GM12872 (cell line): Measurements from ENCODE around the gene HACL1.

Experiments used
- CTCF ChIP-seq: IDR thresholded peaks from 3 replicates; pipeline ENCODE4 v1.5.1; 2011; ENCODE audit warnings: low read depth, mild to moderate bottlenecking, low read length, moderate library complexity; ENCODE audit not compliant: insufficient read depth

The HACL1 gene

GRCh38 chr3:15539066-15539465, 62.3 kb downstream of the HACL1 start:
- TF ChIP-seq CTCF = no peak

GRCh38 chr3:15538345-15538744, 63.0 kb downstream of the HACL1 start:
- no peak for TF ChIP-seq CTCF

- TF ChIP-seq CTCF = no peak
Observed at GRCh38 chr3:15536856-15537255, 64.5 kb downstream of the HACL1 start.

- TF ChIP-seq CTCF = no peak
Observed at GRCh38 chr3:15535732-15536131, 65.6 kb downstream of the HACL1 start.

- TF ChIP-seq CTCF = no peak
Observed at GRCh38 chr3:15531346-15531745, 70.0 kb downstream of the HACL1 start.

GRCh38 chr3:15528854-15529537, 72.4 kb downstream of the HACL1 start:
- TF ChIP-seq CTCF = no peak

GRCh38 chr3:15527031-15527459, 74.3 kb downstream of the HACL1 start:
- peak; percentile 57 for TF ChIP-seq CTCF
